Measurements from ENCODE around the gene TADA1.

- TF ChIP-seq, protein P1, sequence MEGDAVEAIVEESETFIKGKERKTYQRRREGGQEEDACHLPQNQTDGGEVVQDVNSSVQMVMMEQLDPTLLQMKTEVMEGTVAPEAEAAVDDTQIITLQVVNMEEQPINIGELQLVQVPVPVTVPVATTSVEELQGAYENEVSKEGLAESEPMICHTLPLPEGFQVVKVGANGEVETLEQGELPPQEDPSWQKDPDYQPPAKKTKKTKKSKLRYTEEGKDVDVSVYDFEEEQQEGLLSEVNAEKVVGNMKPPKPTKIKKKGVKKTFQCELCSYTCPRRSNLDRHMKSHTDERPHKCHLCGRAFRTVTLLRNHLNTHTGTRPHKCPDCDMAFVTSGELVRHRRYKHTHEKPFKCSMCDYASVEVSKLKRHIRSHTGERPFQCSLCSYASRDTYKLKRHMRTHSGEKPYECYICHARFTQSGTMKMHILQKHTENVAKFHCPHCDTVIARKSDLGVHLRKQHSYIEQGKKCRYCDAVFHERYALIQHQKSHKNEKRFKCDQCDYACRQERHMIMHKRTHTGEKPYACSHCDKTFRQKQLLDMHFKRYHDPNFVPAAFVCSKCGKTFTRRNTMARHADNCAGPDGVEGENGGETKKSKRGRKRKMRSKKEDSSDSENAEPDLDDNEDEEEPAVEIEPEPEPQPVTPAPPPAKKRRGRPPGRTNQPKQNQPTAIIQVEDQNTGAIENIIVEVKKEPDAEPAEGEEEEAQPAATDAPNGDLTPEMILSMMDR (IDR thresholded peaks at IDR 0.05; ENCODE audit: low read depth, low read length, missing input control), result no peak
- TF ChIP-seq GABPA (IDR thresholded peaks at IDR 0.05 in 1 of 2, conservative IDR thresholded peaks at IDR 0.05 in 1 of 2) (no peak), SP1 (IDR thresholded peaks at IDR 0.05) (no peak), REST (IDR thresholded peaks at IDR 0.05) (no peak), TAF1 (conservative IDR thresholded peaks at IDR 0.05) (no peak), HNF4A (conservative IDR thresholded peaks at IDR 0.05) (no peak)
- TF ChIP-seq, protein P2, sequence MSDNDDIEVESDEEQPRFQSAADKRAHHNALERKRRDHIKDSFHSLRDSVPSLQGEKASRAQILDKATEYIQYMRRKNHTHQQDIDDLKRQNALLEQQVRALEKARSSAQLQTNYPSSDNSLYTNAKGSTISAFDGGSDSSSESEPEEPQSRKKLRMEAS (IDR thresholded peaks at IDR 0.05), result no peak
Observed at GRCh38 chr1:166814611-166815010, 61.5 kb downstream of the TADA1 start.
